Testis (tissue), 2 donors: ENCODE data around the gene WDR82.

Source experiments
- CTCF ChIP-seq, 3 experiments: fragments of 450-650 bp in 2 of 3; fragments of 200-600 bp in 1 of 3; sonication (generic) in 1 of 3; IDR thresholded peaks; one replicate each; pipeline ENCODE4 v1.5.1; 2016 to 2019; ENCODE audit warnings: antibody characterized with exemption in 3 of 3, mild to moderate bottlenecking in 2 of 3, moderate library complexity in 1 of 3
- POLR2A ChIP-seq: fragments of 450-650 bp; IDR thresholded peaks from one replicate; pipeline ENCODE4 v1.6.1; 2017; ENCODE audit warnings: antibody characterized with exemption, mild to moderate bottlenecking, moderate library complexity

GRCh38 chr3:52237006-52237656, 41.3 kb downstream of the WDR82 start:
- TF ChIP-seq POLR2A: no peak
- no peak for TF ChIP-seq CTCF (IDR thresholded peaks at IDR 0.05)
